A549 (cell line): Measurements from ENCODE around the gene ZNF397. TPM values are rescaled to one million over a fixed set of nuclear protein-coding genes. Genes with fewer than 3 reads are reported as not detected.

ENCODE experiments used
- ATAC-seq, 2 experiments: fragments of 200-7000 bp in 1 of 2; fragments of >200 bp in 1 of 2; cut with Nextera tagmentation in 1 of 2; cut with Tn5 transposase in 1 of 2; 3 replicates each; pipeline versions ENCODE4 v1.8.0 to v1.9.1; 2018 to 2020; ENCODE audit warnings: mild to moderate bottlenecking in 1 of 2, moderate library complexity in 1 of 2
- CTCF ChIA-PET: fragments of 300-600 bp; sonication (Branson Sonifier 250); formaldehyde crosslinking; extraction: SDS; loops from one replicate; lab custom pipeline; 2021; ENCODE audit warnings: antibody characterized with exemption, inconsistent platforms; lab: Yijun Ruan, JAX
- POLR2A ChIA-PET: fragments of 350-600 bp; formaldehyde crosslinking; extraction: SDS; loops from one replicate; lab custom pipeline; 2021; ENCODE audit warnings: antibody characterized with exemption, inconsistent platforms; lab: Yijun Ruan, JAX
- DNase-seq, 2 experiments: peaks; one replicate each; pipeline versions ENCODE4 v3.0.0 to v3.0.0-alpha.2; 2011 to 2016; ENCODE audit warnings: low read depth in 1 of 2, low spot score in 1 of 2
- FAIRE-seq: peaks from 2 replicates; lab custom pipeline; 2011; peaks lifted over from hg19 to GRCh38; lab: Jason Lieb, UNC
- H3K27ac ChIP-seq, 2 experiments: fragments of >200 bp; sonication (Bioruptor Twin); formaldehyde crosslinking; 3 replicates each; pipeline ENCODE4 v1.5.1; 2016 to 2017
- H3K4me1 ChIP-seq: fragments of >200 bp; sonication (Bioruptor Twin); formaldehyde crosslinking; 3 replicates; pipeline ENCODE4 v1.6.1; 2016
- H3K4me2 ChIP-seq: fragments of >200 bp; sonication (Bioruptor Twin); formaldehyde crosslinking; 3 replicates; pipeline ENCODE4 v1.6.1; 2016
- H3K4me3 ChIP-seq: fragments of >200 bp; sonication (Bioruptor Twin); formaldehyde crosslinking; 3 replicates; pipeline ENCODE4 v1.5.1; 2016
- H3K9me3 ChIP-seq: fragments of >200 bp; sonication (Bioruptor Twin); formaldehyde crosslinking; 3 replicates; pipeline ENCODE4 v1.6.1; 2016
- CEBPB ChIP-seq, 2 experiments: fragments of >200 bp in 1 of 2; sonication (Bioruptor Twin) in 1 of 2; formaldehyde crosslinking in 1 of 2; IDR thresholded peaks; 2 replicates each; pipeline ENCODE4 v1.6.1; 2012 to 2016
- CHD2 ChIP-seq: fragments of 150-350 bp; IDR thresholded peaks from 2 replicates; pipeline ENCODE4 v1.6.1; 2014; ENCODE audit warnings: low read length; ENCODE audit not compliant: partially characterized antibody
- CHD4 ChIP-seq: fragments of 200-600 bp; sonication (generic); IDR thresholded peaks from 2 replicates; pipeline ENCODE4 v1.6.1; 2016; ENCODE audit warnings: antibody characterized with exemption, mild to moderate bottlenecking, borderline replicate concordance
- EP300 ChIP-seq, 2 experiments: fragments of >200 bp; sonication (Bioruptor Twin); formaldehyde crosslinking; IDR thresholded peaks; 2 replicates in 1 of 2; 3 replicates in 1 of 2; pipeline ENCODE4 v1.6.1; 2016 to 2017
- ESRRA ChIP-seq: fragments of 150-350 bp; IDR thresholded peaks from 2 replicates; pipeline ENCODE4 v1.6.1; 2014; ENCODE audit warnings: mild to moderate bottlenecking, low read length, borderline replicate concordance
- FOSL2 ChIP-seq, 2 experiments: fragments of 450-650 bp in 1 of 2; fragments of >200 bp in 1 of 2; sonication (Bioruptor Twin) in 1 of 2; formaldehyde crosslinking; IDR thresholded peaks; 2 replicates each; pipeline versions ENCODE4 v1.5.0 to v1.6.1; 2016 to 2020; ENCODE audit warnings: mild to moderate bottlenecking in 1 of 2, moderate library complexity in 1 of 2
- FOXS1 ChIP-seq: fragments of 250-450 bp; sonication (Bioruptor Pico); IDR thresholded peaks from 2 replicates; pipeline ENCODE4 v1.5.0; 2020; ENCODE audit warnings: mild to moderate bottlenecking, moderate library complexity
- GATA3 ChIP-seq: IDR thresholded peaks from 2 replicates; pipeline ENCODE4 v1.6.1; 2012; ENCODE audit warnings: borderline replicate concordance
- JUNB ChIP-seq: fragments of >200 bp; sonication (Bioruptor Twin); formaldehyde crosslinking; IDR thresholded peaks from 2 replicates; pipeline ENCODE4 v1.6.1; 2016
- KDM1A ChIP-seq: fragments of 200-600 bp; sonication (generic); IDR thresholded peaks from 2 replicates; pipeline ENCODE4 v1.6.1; 2016; ENCODE audit warnings: low read depth, mild to moderate bottlenecking
- MAFK ChIP-seq: fragments of 450-650 bp; IDR thresholded peaks from 2 replicates; pipeline ENCODE4 v1.6.1; 2014; ENCODE audit not compliant: partially characterized antibody
- PHF8 ChIP-seq: fragments of 200-600 bp; sonication (generic); IDR thresholded peaks from 2 replicates; pipeline ENCODE4 v1.6.1; 2016; ENCODE audit warnings: low read depth, mild to moderate bottlenecking, antibody characterized with exemption, moderate library complexity, borderline replicate concordance
- POLR2A ChIP-seq: IDR thresholded peaks from 2 replicates; pipeline ENCODE4 v1.6.1; 2012; ENCODE audit warnings: mild to moderate bottlenecking, low read length
- POLR2AphosphoS2 ChIP-seq: conservative IDR thresholded peaks from 2 replicates; pipeline ENCODE4 v1.6.1; 2012; ENCODE audit warnings: low read length, improper control_type of control experiment, inconsistent platforms
- RAD21 ChIP-seq, 2 experiments: fragments of >200 bp in 1 of 2; sonication (Bioruptor Twin) in 1 of 2; formaldehyde crosslinking in 1 of 2; IDR thresholded peaks in 1 of 2; conservative IDR thresholded peaks in 1 of 2; 2 replicates in 1 of 2; 3 replicates in 1 of 2; pipeline ENCODE4 v1.6.1; 2012 to 2018; ENCODE audit warnings: inconsistent platforms in 1 of 2
- RCOR1 ChIP-seq: fragments of 150-350 bp; IDR thresholded peaks from 2 replicates; pipeline ENCODE4 v1.6.1; 2014; ENCODE audit warnings: antibody characterized with exemption, low read length, low read depth
- REST ChIP-seq: fragments of 200-600 bp; sonication (generic); IDR thresholded peaks from 2 replicates; pipeline ENCODE4 v1.6.1; 2016; ENCODE audit warnings: antibody characterized with exemption, mild to moderate bottlenecking, moderate library complexity
- TFCP2L1 ChIP-seq: fragments of 250-450 bp; sonication (Bioruptor Pico); IDR thresholded peaks from 2 replicates; pipeline ENCODE4 v1.5.0; 2021; ENCODE audit warnings: mild to moderate bottlenecking
- USF2 ChIP-seq: fragments of 450-650 bp; IDR thresholded peaks from 2 replicates; pipeline ENCODE4 v1.6.1; 2014; ENCODE audit warnings: antibody characterized with exemption
- ZNF302 ChIP-seq: fragments of 250-450 bp; sonication (Bioruptor Pico); IDR thresholded peaks from 2 replicates; pipeline ENCODE4 v1.9.0; 2021; ENCODE audit warnings: inconsistent platforms, mild to moderate bottlenecking, moderate library complexity
- WGBS: methylation state at CpG from one replicate; pipeline ENCODE4 v1.1.6; 2017; ENCODE audit errors: missing lambda C conversion rate; 5-methylcytosine and 5-hydroxymethylcytosine counted together
- polyA plus RNA-seq, 4 experiments: library from polyadenylated mRNA; depleted of rRNA in 3 of 4; stranded (reverse); fragments of >200 nt; fragmentation: RNase III in 1 of 4; extraction: RNeasy Plus Mini Kit Qiagen cat#74134 plus additional on column Dnase treatment in 1 of 4; gene quantifications; 2 replicates in 3 of 4; 3 replicates in 1 of 4; pipeline ENCODE4 v1.2.3, GENCODE V29; 2011 to 2017
- TF ChIP-seq, protein P1 (sequence below): fragments of >200 bp; sonication (Bioruptor Twin); formaldehyde crosslinking; IDR thresholded peaks from 3 replicates; pipeline ENCODE4 v1.5.1; 2016
- TF ChIP-seq, protein P2 (sequence below): IDR thresholded peaks from 2 replicates; pipeline ENCODE4 v1.6.1; 2012; ENCODE audit warnings: low read depth, borderline replicate concordance
- TF ChIP-seq, protein P3 (sequence below): IDR thresholded peaks from 2 replicates; pipeline ENCODE4 v1.6.1; 2012

Gene ZNF397
- polyA plus RNA-seq, 2 of the 4 experiments (the other 2 are of a cell fraction), result 7.9 to 8.0 TPM

DNA sequence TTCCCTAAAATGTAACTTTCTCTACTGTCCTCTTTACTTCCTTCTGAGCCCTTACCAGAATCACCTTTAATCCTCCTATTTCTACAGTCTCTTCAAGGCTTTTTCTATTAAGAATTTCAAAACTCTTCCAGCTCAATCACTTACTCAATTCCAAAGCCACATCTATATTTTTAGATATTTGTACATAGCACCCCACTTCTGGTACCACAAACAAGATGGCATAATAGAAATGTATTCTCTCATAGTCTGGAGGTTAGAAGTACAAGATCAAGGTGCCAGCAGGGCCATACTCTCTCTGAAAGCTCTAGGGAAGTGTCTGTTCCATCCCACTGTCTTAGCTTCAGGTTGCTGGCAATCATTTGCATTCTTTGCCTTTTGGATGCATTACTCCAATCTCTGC lies 38.1 kb downstream of the ZNF397 start (continued):
- TF ChIP-seq RCOR1, result no peak
- no peak for TF ChIP-seq TFCP2L1 (CRISPR knock-in tag)
- no peak for TF ChIP-seq FOXS1 (CRISPR knock-in tag)

- H3K27ac ChIP-seq, result no peak overlapping the region
- POLR2A ChIA-PET, result no interaction called here
- no peak for TF ChIP-seq RAD21 (conservative IDR thresholded peaks at IDR 0.05 in 1 of 2, IDR thresholded peaks at IDR 0.05 in 1 of 2)
- TF ChIP-seq CHD2, result no peak
- no peak for TF ChIP-seq TFCP2L1 (CRISPR knock-in tag)
- H3K4me2 ChIP-seq, result no peak overlapping the region
- WGBS, result 21% methylated on average over 1 of the region's 1 CpG
- no peaks in the 10 kb centered on the region for H3K4me1 ChIP-seq
- ATAC-seq, result no peak
- DNase-seq, result no peak
- H3K9me3 ChIP-seq, result peaks cover 30% of the 10 kb centered on the region
- no peak overlapping the region for H3K4me3 ChIP-seq
- no peak for FAIRE-seq
- CTCF ChIA-PET, result no interaction called here
Observed at GRCh38 chr18:35282353-35282752, 41.5 kb downstream of the ZNF397 start.

DNA sequence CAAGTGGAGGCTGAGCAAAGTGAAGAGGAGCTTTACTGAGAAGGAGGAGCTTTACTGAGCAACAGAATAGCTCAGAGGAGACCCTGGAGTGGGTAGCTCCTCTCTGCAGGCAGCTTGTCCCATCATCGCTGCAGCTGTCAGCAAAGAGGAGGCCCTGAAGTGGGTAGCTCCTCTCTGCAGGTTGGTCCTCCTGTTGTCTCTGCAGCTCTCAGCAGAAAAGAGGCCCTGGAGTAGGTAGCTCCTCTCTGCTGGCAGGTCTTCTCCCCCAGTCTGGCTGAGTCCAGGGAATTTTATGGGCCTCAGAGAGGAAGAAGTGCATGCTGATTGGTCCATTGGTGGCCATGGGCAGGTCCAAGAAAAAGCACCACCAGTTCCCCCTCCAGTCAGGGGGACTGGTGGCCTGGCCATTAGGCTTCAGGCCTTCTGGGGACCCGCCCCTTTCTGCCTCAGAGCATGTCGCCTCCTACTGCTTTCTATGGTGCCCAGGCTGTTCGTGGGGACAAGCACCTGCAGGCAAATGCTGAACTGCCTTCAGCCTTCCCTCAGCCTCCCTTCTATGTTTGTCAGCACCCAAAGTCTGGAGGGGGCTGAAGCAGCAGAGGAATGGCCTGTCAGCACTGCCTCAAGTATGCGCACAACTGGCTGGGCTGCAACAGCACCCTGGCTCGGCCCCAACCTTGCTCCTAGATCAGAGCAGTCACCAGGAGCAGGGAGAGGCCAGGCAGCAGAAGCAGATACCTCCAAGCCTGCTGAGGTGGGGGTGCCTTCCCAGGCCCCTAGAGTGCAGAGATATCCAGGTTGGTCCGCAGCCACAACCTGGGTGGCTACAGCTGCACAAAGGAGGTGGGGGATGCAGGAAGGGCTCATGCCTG lies 43.3 kb downstream of the ZNF397 start:
- FAIRE-seq (no peak), ATAC-seq (no peak), DNase-seq (peak in 1 of 2 experiments; percentile 5)
- Histone ChIP-seq H3K4me3 (no peak overlapping the region), H3K4me1 (no peaks in the 10 kb centered on the region), H3K4me2 (no peak overlapping the region), H3K9me3 (peaks cover 18% of the 10 kb centered on the region), H3K27ac (no peak overlapping the region)
- ChIA-PET CTCF (no interaction called here), POLR2A (no interaction called here)
- WGBS, result 70% methylated on average over 4 of the region's 7 CpGs
- TF ChIP-seq POLR2A, result no peak
- no peak for TF ChIP-seq EP300 (IDR thresholded peaks at IDR 0.05)
- no peak for TF ChIP-seq FOSL2 (IDR thresholded peaks at IDR 0.05)
- no peak for TF ChIP-seq FOSL2 (CRISPR knock-in tag; IDR thresholded peaks at IDR 0.05)
- TF ChIP-seq REST, result no peak
- no peak for TF ChIP-seq JUNB
- no peak for TF ChIP-seq GATA3
- TF ChIP-seq USF2, result no peak
- TF ChIP-seq CHD4, result no peak
- TF ChIP-seq, protein P1, sequence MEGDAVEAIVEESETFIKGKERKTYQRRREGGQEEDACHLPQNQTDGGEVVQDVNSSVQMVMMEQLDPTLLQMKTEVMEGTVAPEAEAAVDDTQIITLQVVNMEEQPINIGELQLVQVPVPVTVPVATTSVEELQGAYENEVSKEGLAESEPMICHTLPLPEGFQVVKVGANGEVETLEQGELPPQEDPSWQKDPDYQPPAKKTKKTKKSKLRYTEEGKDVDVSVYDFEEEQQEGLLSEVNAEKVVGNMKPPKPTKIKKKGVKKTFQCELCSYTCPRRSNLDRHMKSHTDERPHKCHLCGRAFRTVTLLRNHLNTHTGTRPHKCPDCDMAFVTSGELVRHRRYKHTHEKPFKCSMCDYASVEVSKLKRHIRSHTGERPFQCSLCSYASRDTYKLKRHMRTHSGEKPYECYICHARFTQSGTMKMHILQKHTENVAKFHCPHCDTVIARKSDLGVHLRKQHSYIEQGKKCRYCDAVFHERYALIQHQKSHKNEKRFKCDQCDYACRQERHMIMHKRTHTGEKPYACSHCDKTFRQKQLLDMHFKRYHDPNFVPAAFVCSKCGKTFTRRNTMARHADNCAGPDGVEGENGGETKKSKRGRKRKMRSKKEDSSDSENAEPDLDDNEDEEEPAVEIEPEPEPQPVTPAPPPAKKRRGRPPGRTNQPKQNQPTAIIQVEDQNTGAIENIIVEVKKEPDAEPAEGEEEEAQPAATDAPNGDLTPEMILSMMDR, result no peak
- TF ChIP-seq FOXS1 (CRISPR knock-in tag), result no peak
- no peak for TF ChIP-seq RAD21 (conservative IDR thresholded peaks at IDR 0.05 in 1 of 2, IDR thresholded peaks at IDR 0.05 in 1 of 2)
- TF ChIP-seq, protein P2, sequence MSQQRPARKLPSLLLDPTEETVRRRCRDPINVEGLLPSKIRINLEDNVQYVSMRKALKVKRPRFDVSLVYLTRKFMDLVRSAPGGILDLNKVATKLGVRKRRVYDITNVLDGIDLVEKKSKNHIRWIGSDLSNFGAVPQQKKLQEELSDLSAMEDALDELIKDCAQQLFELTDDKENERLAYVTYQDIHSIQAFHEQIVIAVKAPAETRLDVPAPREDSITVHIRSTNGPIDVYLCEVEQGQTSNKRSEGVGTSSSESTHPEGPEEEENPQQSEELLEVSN, result no peak
- no peak for TF ChIP-seq CEBPB (IDR thresholded peaks at IDR 0.05)
- no peak for TF ChIP-seq ZNF302 (CRISPR knock-in tag)
- no peak for TF ChIP-seq KDM1A
- no peak for TF ChIP-seq ESRRA
- no peak for TF ChIP-seq MAFK
- no peak for TF ChIP-seq PHF8
- TF ChIP-seq, protein P3, sequence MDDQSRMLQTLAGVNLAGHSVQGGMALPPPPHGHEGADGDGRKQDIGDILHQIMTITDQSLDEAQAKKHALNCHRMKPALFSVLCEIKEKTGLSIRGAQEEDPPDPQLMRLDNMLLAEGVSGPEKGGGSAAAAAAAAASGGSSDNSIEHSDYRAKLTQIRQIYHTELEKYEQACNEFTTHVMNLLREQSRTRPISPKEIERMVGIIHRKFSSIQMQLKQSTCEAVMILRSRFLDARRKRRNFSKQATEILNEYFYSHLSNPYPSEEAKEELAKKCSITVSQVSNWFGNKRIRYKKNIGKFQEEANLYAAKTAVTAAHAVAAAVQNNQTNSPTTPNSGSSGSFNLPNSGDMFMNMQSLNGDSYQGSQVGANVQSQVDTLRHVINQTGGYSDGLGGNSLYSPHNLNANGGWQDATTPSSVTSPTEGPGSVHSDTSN, result no peak
- no peak for TF ChIP-seq POLR2AphosphoS2
